Measurements from ENCODE around the gene FUT2.

The FUT2 gene

DNA sequence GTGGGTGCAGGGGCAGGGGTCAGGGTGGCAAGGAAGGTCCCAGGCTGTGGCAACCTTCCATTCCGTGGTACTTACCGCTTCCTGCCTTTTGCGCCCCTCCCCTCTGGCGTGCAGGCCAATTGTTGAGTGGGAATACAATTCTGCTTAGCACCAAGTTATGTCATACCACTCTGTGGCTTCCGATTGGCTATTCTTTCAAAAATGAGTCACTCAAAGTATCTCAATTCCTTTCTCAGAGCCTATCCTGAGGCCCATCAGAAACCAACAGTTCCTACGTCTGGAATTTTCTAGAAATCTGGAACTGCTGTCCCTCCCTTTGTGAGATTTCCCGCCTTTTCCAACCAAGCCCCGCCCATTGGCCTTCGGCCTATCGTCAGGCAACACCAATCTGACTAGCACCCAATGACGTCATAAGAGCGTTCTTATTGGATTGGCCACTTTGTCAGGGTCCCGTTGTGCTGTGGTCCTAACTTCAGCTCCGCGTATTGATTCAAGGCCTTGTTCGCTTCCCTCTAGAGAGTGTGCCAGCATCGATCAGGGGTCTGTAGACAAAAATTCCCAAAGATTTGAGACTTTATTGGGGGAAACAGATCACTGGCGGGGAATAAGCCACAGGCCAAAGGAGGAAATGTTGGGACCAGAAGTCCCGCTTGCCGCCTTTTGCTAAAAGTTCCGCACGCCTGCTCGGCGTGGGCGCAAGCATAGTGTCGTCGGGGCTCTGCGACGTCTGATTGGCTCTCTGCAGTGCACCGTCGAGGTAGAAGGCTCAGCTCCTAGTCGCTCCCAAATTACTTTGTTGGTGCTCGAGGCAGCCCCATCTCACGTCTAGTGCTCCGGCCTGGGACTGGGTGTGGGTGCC is 34.7 kb upstream of the FUT2 start (continued):
- TF ChIP-seq, protein P1, sequence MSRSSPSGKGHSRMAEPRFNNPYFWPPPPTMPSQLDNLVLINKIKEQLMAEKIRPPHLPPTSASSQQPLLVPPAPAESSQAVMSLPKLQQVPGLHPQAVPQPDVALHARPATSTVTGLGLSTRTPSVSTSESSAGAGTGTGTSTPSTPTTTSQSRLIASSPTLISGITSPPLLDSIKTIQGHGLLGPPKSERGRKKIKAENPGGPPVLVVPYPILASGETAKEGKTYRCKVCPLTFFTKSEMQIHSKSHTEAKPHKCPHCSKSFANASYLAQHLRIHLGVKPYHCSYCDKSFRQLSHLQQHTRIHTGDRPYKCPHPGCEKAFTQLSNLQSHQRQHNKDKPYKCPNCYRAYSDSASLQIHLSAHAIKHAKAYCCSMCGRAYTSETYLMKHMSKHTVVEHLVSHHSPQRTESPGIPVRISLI (tag by site-specific recombination; IDR thresholded peaks at IDR 0.05): no peak
- TF ChIP-seq, protein P2, sequence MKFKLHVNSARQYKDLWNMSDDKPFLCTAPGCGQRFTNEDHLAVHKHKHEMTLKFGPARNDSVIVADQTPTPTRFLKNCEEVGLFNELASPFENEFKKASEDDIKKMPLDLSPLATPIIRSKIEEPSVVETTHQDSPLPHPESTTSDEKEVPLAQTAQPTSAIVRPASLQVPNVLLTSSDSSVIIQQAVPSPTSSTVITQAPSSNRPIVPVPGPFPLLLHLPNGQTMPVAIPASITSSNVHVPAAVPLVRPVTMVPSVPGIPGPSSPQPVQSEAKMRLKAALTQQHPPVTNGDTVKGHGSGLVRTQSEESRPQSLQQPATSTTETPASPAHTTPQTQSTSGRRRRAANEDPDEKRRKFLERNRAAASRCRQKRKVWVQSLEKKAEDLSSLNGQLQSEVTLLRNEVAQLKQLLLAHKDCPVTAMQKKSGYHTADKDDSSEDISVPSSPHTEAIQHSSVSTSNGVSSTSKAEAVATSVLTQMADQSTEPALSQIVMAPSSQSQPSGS (tag by site-specific recombination; IDR thresholded peaks at IDR 0.05; ENCODE audit: low read depth): peak; percentile 94
- TF ChIP-seq ZNF629 (tag by site-specific recombination; IDR thresholded peaks at IDR 0.05) (peak; percentile 58), ZNF623 (tag by site-specific recombination; IDR thresholded peaks at IDR 0.05) (no peak), SETDB1 (IDR thresholded peaks at IDR 0.05; ENCODE audit: insufficient read length, low read length) (peak; percentile 60), RBAK (tag by site-specific recombination; IDR thresholded peaks at IDR 0.05) (no peak), ZNF223 (tag by site-specific recombination; IDR thresholded peaks at IDR 0.05) (no peak), SP7 (tag by site-specific recombination; IDR thresholded peaks at IDR 0.05) (0 out of 2 replicates have a peak, but pooled peaks have one; percentile 11), TRIM28 (IDR thresholded peaks at IDR 0.05; ENCODE audit: borderline replicate concordance, low read length) (0 out of 2 replicates have a peak, but pooled peaks have one; percentile 35), ZBTB1 (tag by site-specific recombination; IDR thresholded peaks at IDR 0.05) (no peak), SCRT1 (tag by site-specific recombination; IDR thresholded peaks at IDR 0.05; ENCODE audit: borderline replicate concordance) (peak; percentile 74), ZNF529 (tag by site-specific recombination; IDR thresholded peaks at IDR 0.05; ENCODE audit: insufficient replicate concordance) (no peak), ZNF521 (tag by site-specific recombination; IDR thresholded peaks at IDR 0.05) (no peak), ZNF335 (tag by site-specific recombination; conservative IDR thresholded peaks at IDR 0.05) (no peak), ZNF214 (tag by site-specific recombination; IDR thresholded peaks at IDR 0.05; ENCODE audit: borderline replicate concordance) (no peak), KLF8 (tag by site-specific recombination; IDR thresholded peaks at IDR 0.05) (no peak)
- TF ChIP-seq, protein P3, sequence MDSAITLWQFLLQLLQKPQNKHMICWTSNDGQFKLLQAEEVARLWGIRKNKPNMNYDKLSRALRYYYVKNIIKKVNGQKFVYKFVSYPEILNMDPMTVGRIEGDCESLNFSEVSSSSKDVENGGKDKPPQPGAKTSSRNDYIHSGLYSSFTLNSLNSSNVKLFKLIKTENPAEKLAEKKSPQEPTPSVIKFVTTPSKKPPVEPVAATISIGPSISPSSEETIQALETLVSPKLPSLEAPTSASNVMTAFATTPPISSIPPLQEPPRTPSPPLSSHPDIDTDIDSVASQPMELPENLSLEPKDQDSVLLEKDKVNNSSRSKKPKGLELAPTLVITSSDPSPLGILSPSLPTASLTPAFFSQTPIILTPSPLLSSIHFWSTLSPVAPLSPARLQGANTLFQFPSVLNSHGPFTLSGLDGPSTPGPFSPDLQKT (IDR thresholded peaks at IDR 0.05; ENCODE audit: borderline replicate concordance, low read depth, low read length): no peak

DNA sequence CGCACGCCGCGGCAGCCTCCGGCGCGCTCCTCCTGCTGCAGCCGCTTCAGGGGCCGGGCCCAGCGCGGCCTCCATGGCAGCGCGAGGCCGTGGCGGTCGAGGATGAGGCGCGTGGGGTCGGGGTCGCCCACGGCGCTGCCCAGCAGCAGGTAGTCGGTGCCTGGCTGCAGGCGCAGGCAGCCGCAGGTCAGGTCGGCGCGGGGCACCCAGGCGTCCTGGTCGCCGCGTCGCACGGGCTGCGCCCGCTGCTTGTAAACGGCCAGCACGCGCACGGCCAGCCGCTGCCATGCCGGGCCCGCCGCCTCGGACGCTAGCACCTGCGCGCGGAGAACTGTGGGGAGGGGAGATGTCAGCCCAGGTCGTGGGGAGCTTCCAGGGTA is 34.1 kb upstream of the FUT2 start:
- Histone ChIP-seq H3K27ac (ENCODE audit: extremely low read depth, low read depth, low read length) (no peak overlapping the region), H3K9me3 (ENCODE audit: control insufficient read depth, insufficient read depth, low read depth, low read length) (no peaks in the 10 kb centered on the region), H3K4me1 (ENCODE audit: control insufficient read depth, insufficient read depth, low read length) (peaks cover 2% of the 10 kb centered on the region), H3K36me3 (ENCODE audit: control insufficient read depth in 2 of 2, insufficient read depth in 1 of 2, low read length in 2 of 2) (no peaks in the 10 kb centered on the region), H3K4me3 (ENCODE audit: low read depth, low read length) (no peak overlapping the region)
- CTCF ChIA-PET: interaction anchor here (1.4 kb wide), 1 partner anchor 14 kb away, joined by 4 read pairs; no protein-coding TSS in a partner anchor
- POLR2A ChIA-PET: no interaction called here
- TF ChIP-seq ZNF211 (tag by site-specific recombination; IDR thresholded peaks at IDR 0.05; ENCODE audit: low read depth): no peak
- TF ChIP-seq ZNF473 (tag by site-specific recombination; IDR thresholded peaks at IDR 0.05): no peak
- TF ChIP-seq ZEB2 (tag by site-specific recombination; IDR thresholded peaks at IDR 0.05): no peak
- TF ChIP-seq ZNF600 (tag by site-specific recombination; IDR thresholded peaks at IDR 0.05): no peak
- TF ChIP-seq, protein P4, sequence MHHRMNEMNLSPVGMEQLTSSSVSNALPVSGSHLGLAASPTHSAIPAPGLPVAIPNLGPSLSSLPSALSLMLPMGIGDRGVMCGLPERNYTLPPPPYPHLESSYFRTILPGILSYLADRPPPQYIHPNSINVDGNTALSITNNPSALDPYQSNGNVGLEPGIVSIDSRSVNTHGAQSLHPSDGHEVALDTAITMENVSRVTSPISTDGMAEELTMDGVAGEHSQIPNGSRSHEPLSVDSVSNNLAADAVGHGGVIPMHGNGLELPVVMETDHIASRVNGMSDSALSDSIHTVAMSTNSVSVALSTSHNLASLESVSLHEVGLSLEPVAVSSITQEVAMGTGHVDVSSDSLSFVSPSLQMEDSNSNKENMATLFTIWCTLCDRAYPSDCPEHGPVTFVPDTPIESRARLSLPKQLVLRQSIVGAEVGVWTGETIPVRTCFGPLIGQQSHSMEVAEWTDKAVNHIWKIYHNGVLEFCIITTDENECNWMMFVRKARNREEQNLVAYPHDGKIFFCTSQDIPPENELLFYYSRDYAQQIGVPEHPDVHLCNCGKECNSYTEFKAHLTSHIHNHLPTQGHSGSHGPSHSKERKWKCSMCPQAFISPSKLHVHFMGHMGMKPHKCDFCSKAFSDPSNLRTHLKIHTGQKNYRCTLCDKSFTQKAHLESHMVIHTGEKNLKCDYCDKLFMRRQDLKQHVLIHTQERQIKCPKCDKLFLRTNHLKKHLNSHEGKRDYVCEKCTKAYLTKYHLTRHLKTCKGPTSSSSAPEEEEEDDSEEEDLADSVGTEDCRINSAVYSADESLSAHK (tag by site-specific recombination; IDR thresholded peaks at IDR 0.05): no peak
- TF ChIP-seq ZNF610 (tag by site-specific recombination; IDR thresholded peaks at IDR 0.05; ENCODE audit: borderline replicate concordance): no peak

Measured in HEK293 (cell line).